Measurements from ENCODE around the gene NUP42. TPM values are rescaled to one million over a fixed set of nuclear protein-coding genes. Genes with fewer than 3 reads are reported as not detected.

The NUP42 gene
- total and polyA plus RNA-seq, 9 of the 15 experiments (the other 6 are each of a cell fraction or from before 2014, with no cell fraction given): 41.8 to 86.4 (median 71.2) TPM

DNA sequence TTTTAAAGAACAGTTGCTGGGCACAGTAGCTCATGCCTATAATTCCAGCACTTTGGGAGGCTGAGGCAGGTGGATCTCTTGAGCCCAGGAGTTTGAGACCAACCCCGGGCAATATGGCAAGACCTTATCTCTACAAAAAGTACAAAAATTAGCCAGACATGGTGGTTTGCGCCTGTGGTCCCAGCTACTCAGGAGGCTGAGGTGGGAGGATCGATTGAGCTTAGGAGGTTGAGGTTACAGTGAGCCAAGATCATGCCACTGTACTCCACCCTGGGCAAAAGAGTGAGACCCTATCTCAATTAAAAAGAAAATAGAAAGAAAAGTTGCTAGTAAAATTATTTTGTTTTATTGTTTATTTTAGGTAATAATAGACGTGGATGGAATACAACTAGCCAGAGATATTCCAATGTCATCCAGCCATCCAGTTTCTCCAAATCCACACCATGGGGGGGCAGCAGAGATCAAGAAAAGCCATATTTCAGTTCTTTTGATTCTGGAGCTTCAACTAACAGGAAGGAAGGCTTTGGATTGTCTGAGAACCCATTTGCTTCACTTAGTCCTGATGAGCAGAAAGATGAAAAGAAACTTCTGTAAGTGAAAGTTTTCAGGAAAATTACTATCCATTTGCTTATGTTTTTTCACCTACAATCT is 3.0 kb downstream of the NUP42 start (continued):
- TF ChIP-seq RHOXF2B (CRISPR knock-in tag; conservative IDR thresholded peaks at IDR 0.05): no peak
- TF ChIP-seq MCM7 (IDR thresholded peaks at IDR 0.05): no peak
- no peak for TF ChIP-seq ZNF347 (CRISPR knock-in tag; IDR thresholded peaks at IDR 0.05; ENCODE audit: low read depth)
- peak; percentile 42 for TF ChIP-seq NFE2 (IDR thresholded peaks at IDR 0.05; ENCODE audit: low read depth)
- no peak for TF ChIP-seq CAMTA2 (CRISPR knock-in tag; conservative IDR thresholded peaks at IDR 0.05)
- TF ChIP-seq RAD21 (CRISPR knock-in tag; conservative IDR thresholded peaks at IDR 0.05 in 1 of 2, IDR thresholded peaks at IDR 0.05 in 1 of 2): peak; percentile 78 to 81
- TF ChIP-seq COPS2 (conservative IDR thresholded peaks at IDR 0.05): no peak
- TF ChIP-seq E2F3 (CRISPR knock-in tag; IDR thresholded peaks at IDR 0.05): no peak
- TF ChIP-seq, protein P1, sequence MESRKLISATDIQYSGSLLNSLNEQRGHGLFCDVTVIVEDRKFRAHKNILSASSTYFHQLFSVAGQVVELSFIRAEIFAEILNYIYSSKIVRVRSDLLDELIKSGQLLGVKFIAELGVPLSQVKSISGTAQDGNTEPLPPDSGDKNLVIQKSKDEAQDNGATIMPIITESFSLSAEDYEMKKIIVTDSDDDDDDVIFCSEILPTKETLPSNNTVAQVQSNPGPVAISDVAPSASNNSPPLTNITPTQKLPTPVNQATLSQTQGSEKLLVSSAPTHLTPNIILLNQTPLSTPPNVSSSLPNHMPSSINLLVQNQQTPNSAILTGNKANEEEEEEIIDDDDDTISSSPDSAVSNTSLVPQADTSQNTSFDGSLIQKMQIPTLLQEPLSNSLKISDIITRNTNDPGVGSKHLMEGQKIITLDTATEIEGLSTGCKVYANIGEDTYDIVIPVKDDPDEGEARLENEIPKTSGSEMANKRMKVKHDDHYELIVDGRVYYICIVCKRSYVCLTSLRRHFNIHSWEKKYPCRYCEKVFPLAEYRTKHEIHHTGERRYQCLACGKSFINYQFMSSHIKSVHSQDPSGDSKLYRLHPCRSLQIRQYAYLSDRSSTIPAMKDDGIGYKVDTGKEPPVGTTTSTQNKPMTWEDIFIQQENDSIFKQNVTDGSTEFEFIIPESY (CRISPR knock-in tag; IDR thresholded peaks at IDR 0.05): 0 out of 2 replicates have a peak, but pooled peaks have one; percentile 16
- no peak for TF ChIP-seq THAP12 (CRISPR knock-in tag; IDR thresholded peaks at IDR 0.05)
- no peak for TF ChIP-seq ZC3H8 (IDR thresholded peaks at IDR 0.05)
- TF ChIP-seq TEAD1 (CRISPR knock-in tag; IDR thresholded peaks at IDR 0.05): no peak
- TF ChIP-seq CEBPG (CRISPR knock-in tag; IDR thresholded peaks at IDR 0.05): no peak
- TF ChIP-seq CEBPG (tag; conservative IDR thresholded peaks at IDR 0.05 in 1 of 2, IDR thresholded peaks at IDR 0.05 in 1 of 2): no peak
- no peak for TF ChIP-seq NR2C2 (CRISPR knock-in tag; IDR thresholded peaks at IDR 0.05)
- no peak for TF ChIP-seq NR2C2 (tag; IDR thresholded peaks at IDR 0.05)
- no peak for TF ChIP-seq ZNF232 (CRISPR knock-in tag; IDR thresholded peaks at IDR 0.05)
- no peak for TF ChIP-seq PYGO2 (tag; IDR thresholded peaks at IDR 0.05)
- TF ChIP-seq ZKSCAN8 (CRISPR knock-in tag; IDR thresholded peaks at IDR 0.05): no peak
- TF ChIP-seq ZNF764 (CRISPR knock-in tag; IDR thresholded peaks at IDR 0.05; ENCODE audit: low read depth): 0 out of 2 replicates have a peak, but pooled peaks have one; percentile 39
- TF ChIP-seq SMC3 (conservative IDR thresholded peaks at IDR 0.05; ENCODE audit: insufficient read depth, low read depth, low read length): 0 out of 2 replicates have a peak, but pooled peaks have one; percentile 19
- TF ChIP-seq DEAF1 (CRISPR knock-in tag; IDR thresholded peaks at IDR 0.05): peak; percentile 64
- TF ChIP-seq NCOA6 (IDR thresholded peaks at IDR 0.05): no peak
